Measurements from ENCODE around the gene ZNF160. TPM values are rescaled to one million over a fixed set of nuclear protein-coding genes. Genes with fewer than 3 reads are reported as not detected.
"Not testable (repeated sequence)": the region's sequence is repeated elsewhere in the genome, so short reads cannot be mapped to it uniquely, and the experiment has no call there.

ZNF160 gene
- total RNA-seq = 48.6 TPM

GRCh38 chr19:53103234-53104203, at the start of gene ZNF160:
TSS of gene ZNF160 (minus strand) at chr19:53103422. CDS start at chr19:53086276, 17,146 bp downstream.
- peaks cover 18% of the 10 kb centered on the region for H3K4me1 ChIP-seq (ENCODE audit: insufficient read depth, low read length)
- H3K9me3 ChIP-seq (ENCODE audit: low read depth, low read length) = peaks cover 8% of the 10 kb centered on the region
- no peaks in the 10 kb centered on the region for H3K27me3 ChIP-seq (ENCODE audit: insufficient read depth, low read length)
- H3K4me3 ChIP-seq (ENCODE audit: low read length) = peak within 1 kb of the TSS; percentile 94

GRCh38 chr19:53147645-53148044, 44.4 kb upstream of the ZNF160 start:
- no peak overlapping the region for H3K4me3 ChIP-seq (ENCODE audit: low read length)
- no peaks in the 10 kb centered on the region for H3K4me1 ChIP-seq (ENCODE audit: insufficient read depth, low read length)
- H3K9me3 ChIP-seq (ENCODE audit: low read depth, low read length) = peaks cover 61% of the 10 kb centered on the region
- H3K27me3 ChIP-seq (ENCODE audit: insufficient read depth, low read length) = no peaks in the 10 kb centered on the region

GRCh38 chr19:53140351-53140750, 37.1 kb upstream of the ZNF160 start:
- Histone ChIP-seq H3K27me3 (ENCODE audit: insufficient read depth, low read length) (no peaks in the 10 kb centered on the region), H3K4me1 (ENCODE audit: insufficient read depth, low read length) (no peaks in the 10 kb centered on the region), H3K4me3 (ENCODE audit: low read length) (no peak overlapping the region), H3K9me3 (ENCODE audit: low read depth, low read length) (peaks cover 86% of the 10 kb centered on the region)

GRCh38 chr19:53136432-53136831, 33.2 kb upstream of the ZNF160 start:
- H3K4me3 ChIP-seq (ENCODE audit: low read length) = no peak overlapping the region
- peaks cover 16% of the 10 kb centered on the region for H3K4me1 ChIP-seq (ENCODE audit: insufficient read depth, low read length)
- no peaks in the 10 kb centered on the region for H3K27me3 ChIP-seq (ENCODE audit: insufficient read depth, low read length)
- H3K9me3 ChIP-seq (ENCODE audit: low read depth, low read length) = peaks cover 74% of the 10 kb centered on the region

GRCh38 chr19:53132141-53132991, 29.1 kb upstream of the ZNF160 start, which contains the start of gene ZNF415:
TSS of gene ZNF415 (minus strand) at chr19:53132910. CDS start at chr19:53122676, 10,234 bp downstream.
- Histone ChIP-seq H3K27me3 (ENCODE audit: insufficient read depth, low read length) (no peaks in the 10 kb centered on the region), H3K4me1 (ENCODE audit: insufficient read depth, low read length) (peaks cover 16% of the 10 kb centered on the region), H3K9me3 (ENCODE audit: low read depth, low read length) (peaks cover 38% of the 10 kb centered on the region), H3K4me3 (ENCODE audit: low read length) (peak within 1 kb of the TSS; percentile 47)

GRCh38 chr19:53131727-53132126, 28.5 kb upstream of the ZNF160 start:
- H3K4me1 ChIP-seq (ENCODE audit: insufficient read depth, low read length) = peaks cover 16% of the 10 kb centered on the region
- peaks cover 31% of the 10 kb centered on the region for H3K9me3 ChIP-seq (ENCODE audit: low read depth, low read length)
- no peaks in the 10 kb centered on the region for H3K27me3 ChIP-seq (ENCODE audit: insufficient read depth, low read length)
- H3K4me3 ChIP-seq (ENCODE audit: low read length) = no peak overlapping the region

GRCh38 chr19:53131085-53131590, 27.9 kb upstream of the ZNF160 start:
- H3K4me3 ChIP-seq (ENCODE audit: low read length) = no peak overlapping the region
- H3K4me1 ChIP-seq (ENCODE audit: insufficient read depth, low read length) = peaks cover 16% of the 10 kb centered on the region
- no peaks in the 10 kb centered on the region for H3K27me3 ChIP-seq (ENCODE audit: insufficient read depth, low read length)
- H3K9me3 ChIP-seq (ENCODE audit: low read depth, low read length) = peaks cover 25% of the 10 kb centered on the region

GRCh38 chr19:53130506-53130905, 27.3 kb upstream of the ZNF160 start:
- peaks cover 16% of the 10 kb centered on the region for H3K4me1 ChIP-seq (ENCODE audit: insufficient read depth, low read length)
- no peak overlapping the region for H3K4me3 ChIP-seq (ENCODE audit: low read length)
- peaks cover 19% of the 10 kb centered on the region for H3K9me3 ChIP-seq (ENCODE audit: low read depth, low read length)
- H3K27me3 ChIP-seq (ENCODE audit: insufficient read depth, low read length) = no peaks in the 10 kb centered on the region

- not testable (repeated sequence) for H3K9me3 ChIP-seq (ENCODE audit: low read depth, low read length); H3K4me3 ChIP-seq (ENCODE audit: low read length); H3K4me1 ChIP-seq (ENCODE audit: insufficient read depth, low read length); H3K27me3 ChIP-seq (ENCODE audit: insufficient read depth, low read length)
Measured at GRCh38 chr19:53126733-53127526, 23.7 kb upstream of the ZNF160 start.

- Histone ChIP-seq H3K9me3 (ENCODE audit: low read depth, low read length) (peaks cover 9% of the 10 kb centered on the region), H3K4me1 (ENCODE audit: insufficient read depth, low read length) (no peaks in the 10 kb centered on the region), H3K27me3 (ENCODE audit: insufficient read depth, low read length) (no peaks in the 10 kb centered on the region), H3K4me3 (ENCODE audit: low read length) (no peak overlapping the region)
Measured at GRCh38 chr19:53123400-53123799, 20.2 kb upstream of the ZNF160 start.

- H3K4me1 ChIP-seq (ENCODE audit: insufficient read depth, low read length) = no peaks in the 10 kb centered on the region
- no peak overlapping the region for H3K4me3 ChIP-seq (ENCODE audit: low read length)
- H3K9me3 ChIP-seq (ENCODE audit: low read depth, low read length) = peaks cover 28% of the 10 kb centered on the region
- no peaks in the 10 kb centered on the region for H3K27me3 ChIP-seq (ENCODE audit: insufficient read depth, low read length)
Measured at GRCh38 chr19:53112286-53112685, 9.1 kb upstream of the ZNF160 start.

GRCh38 chr19:53109527-53109926, 6.3 kb upstream of the ZNF160 start:
- Histone ChIP-seq H3K27me3 (ENCODE audit: insufficient read depth, low read length) (no peaks in the 10 kb centered on the region), H3K9me3 (ENCODE audit: low read depth, low read length) (peaks cover 28% of the 10 kb centered on the region), H3K4me3 (ENCODE audit: low read length) (no peak overlapping the region), H3K4me1 (ENCODE audit: insufficient read depth, low read length) (no peaks in the 10 kb centered on the region)

GRCh38 chr19:53102756-53103233, 427 bp downstream of the ZNF160 start:
- Histone ChIP-seq H3K9me3 (ENCODE audit: low read depth, low read length) (peaks cover under 1% of the 10 kb centered on the region), H3K4me1 (ENCODE audit: insufficient read depth, low read length) (peaks cover 18% of the 10 kb centered on the region), H3K27me3 (ENCODE audit: insufficient read depth, low read length) (no peaks in the 10 kb centered on the region), H3K4me3 (ENCODE audit: low read length) (peak overlapping the region; percentile 94)

- peak overlapping the region; percentile 94 for H3K4me3 ChIP-seq (ENCODE audit: low read length)
Measured at GRCh38 chr19:53102206-53102755, 941 bp downstream of the ZNF160 start.

More at GRCh38 chr19:53102206-53102755, 941 bp downstream of the ZNF160 start:
- Histone ChIP-seq H3K9me3 (ENCODE audit: low read depth, low read length) (no peaks in the 10 kb centered on the region), H3K4me1 (ENCODE audit: insufficient read depth, low read length) (peaks cover 18% of the 10 kb centered on the region), H3K27me3 (ENCODE audit: insufficient read depth, low read length) (no peaks in the 10 kb centered on the region)
